Parathyroid adenoma (tissue), 2 donors: ENCODE results near the gene RND3.

Experiments
- H2AFZ ChIP-seq: fragments of 300-600 bp; sonication (generic); one replicate; pipeline ENCODE4 v1.7.0; 2017; ENCODE audit warnings: antibody characterized with exemption, mild to moderate bottlenecking
- H3K27ac ChIP-seq: fragments of 300-600 bp; sonication (generic); one replicate; pipeline ENCODE4 v1.7.0; 2017
- H3K27me3 ChIP-seq: fragments of 300-600 bp; sonication (generic); one replicate; pipeline ENCODE4 v1.7.0; 2017; ENCODE audit warnings: low read length; ENCODE audit not compliant: control insufficient read depth, insufficient read depth
- H3K36me3 ChIP-seq: fragments of 300-600 bp; sonication (generic); one replicate; pipeline ENCODE4 v1.7.0; 2017; ENCODE audit warnings: low read length; ENCODE audit not compliant: control insufficient read depth, insufficient read depth
- H3K4me1 ChIP-seq: fragments of 300-600 bp; sonication (generic); one replicate; pipeline ENCODE4 v1.7.0; 2017; ENCODE audit warnings: control low read depth
- H3K4me2 ChIP-seq: fragments of 300-600 bp; sonication (generic); one replicate; pipeline ENCODE4 v1.7.0; 2017; ENCODE audit warnings: low read length
- H3K4me3 ChIP-seq: fragments of 300-600 bp; sonication (generic); one replicate; pipeline ENCODE4 v1.7.0; 2017; ENCODE audit warnings: low read depth, low read length
- H3K79me2 ChIP-seq: fragments of 300-600 bp; sonication (generic); one replicate; pipeline ENCODE4 v1.7.0; 2017; ENCODE audit warnings: control low read depth
- H3K9ac ChIP-seq: fragments of 300-600 bp; sonication (generic); one replicate; pipeline ENCODE4 v1.7.0; 2017; ENCODE audit warnings: mild to moderate bottlenecking
- H3K9me3 ChIP-seq: fragments of 300-600 bp; sonication (generic); one replicate; pipeline ENCODE4 v1.7.0; 2017; ENCODE audit warnings: low read length; ENCODE audit not compliant: control insufficient read depth
- CTCF ChIP-seq: fragments of 300-600 bp; sonication (generic); IDR thresholded peaks from one replicate; pipeline ENCODE4 v1.7.0; 2017; ENCODE audit warnings: antibody characterized with exemption, mild to moderate bottlenecking
- donor health status: primary hyperparathyroidism.

The RND3 gene

GRCh38 chr2:150445398-150445797, 42.1 kb downstream of the RND3 start:
- Histone ChIP-seq H3K9ac (no peak overlapping the region), H3K27ac (no peak overlapping the region)
- no peak for TF ChIP-seq CTCF

DNA sequence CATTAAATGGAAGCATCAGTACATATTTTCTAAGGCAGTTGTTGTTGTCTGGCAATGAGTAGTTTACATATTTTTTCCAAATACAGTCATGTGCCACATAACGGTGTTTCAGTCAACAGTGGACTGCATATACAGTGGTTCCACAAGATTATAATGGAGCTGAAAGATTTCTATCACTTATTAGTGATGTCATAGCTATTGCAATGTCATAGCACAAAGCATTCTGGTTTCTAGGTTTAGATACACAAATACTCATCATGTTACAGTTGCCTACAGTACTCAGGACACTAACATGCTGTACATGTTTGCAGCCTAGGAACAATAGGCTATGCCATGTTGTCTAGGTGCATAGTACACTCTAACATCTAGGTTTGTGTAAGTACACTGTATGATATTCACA, 45.0 kb downstream of the RND3 start:
- Histone ChIP-seq H3K4me2 (no peak overlapping the region), H3K9ac (no peak overlapping the region), H3K79me2 (no peaks in the 10 kb centered on the region), H3K4me3 (no peak overlapping the region), H3K9me3 (no peaks in the 10 kb centered on the region), H3K27ac (no peak overlapping the region), H2AFZ (no peak overlapping the region), H3K4me1 (no peaks in the 10 kb centered on the region), H3K36me3 (no peaks in the 10 kb centered on the region), H3K27me3 (no peaks in the 10 kb centered on the region)
- TF ChIP-seq CTCF, result no peak

More at GRCh38 chr2:150445398-150445797, 42.1 kb downstream of the RND3 start:
- no peaks in the 10 kb centered on the region for H3K4me1 ChIP-seq
- H3K4me2 ChIP-seq, result no peak overlapping the region
- H2AFZ ChIP-seq, result no peak overlapping the region
- H3K79me2 ChIP-seq, result no peaks in the 10 kb centered on the region
- H3K36me3 ChIP-seq, result no peaks in the 10 kb centered on the region
- H3K4me3 ChIP-seq, result no peak overlapping the region
- H3K27me3 ChIP-seq, result no peaks in the 10 kb centered on the region
- no peaks in the 10 kb centered on the region for H3K9me3 ChIP-seq

DNA sequence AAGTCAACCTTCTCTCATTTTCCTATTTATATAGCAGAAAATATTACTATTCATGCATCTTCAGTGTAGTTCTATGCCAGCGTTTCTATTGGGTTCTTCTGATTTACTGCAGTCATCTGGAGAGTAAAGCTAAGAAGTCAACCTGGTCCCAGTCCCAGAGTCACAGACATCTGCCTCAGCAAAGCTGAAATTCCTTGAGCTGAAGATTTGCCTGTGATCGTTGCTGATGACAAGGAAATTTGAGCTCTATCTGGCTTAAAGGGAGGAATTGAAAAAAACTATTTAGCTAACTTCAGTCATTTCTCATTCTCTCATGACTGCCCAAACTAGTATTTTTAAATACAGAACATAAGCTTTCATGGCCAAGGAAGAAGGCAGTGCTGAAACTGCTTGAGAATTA, 45.7 kb downstream of the RND3 start:
- Histone ChIP-seq H2AFZ (no peak overlapping the region), H3K27me3 (no peaks in the 10 kb centered on the region), H3K4me3 (no peak overlapping the region), H3K4me1 (no peaks in the 10 kb centered on the region), H3K4me2 (no peak overlapping the region), H3K79me2 (no peaks in the 10 kb centered on the region), H3K9ac (no peak overlapping the region), H3K36me3 (no peaks in the 10 kb centered on the region), H3K9me3 (no peaks in the 10 kb centered on the region), H3K27ac (no peak overlapping the region)
- TF ChIP-seq CTCF, result no peak

DNA sequence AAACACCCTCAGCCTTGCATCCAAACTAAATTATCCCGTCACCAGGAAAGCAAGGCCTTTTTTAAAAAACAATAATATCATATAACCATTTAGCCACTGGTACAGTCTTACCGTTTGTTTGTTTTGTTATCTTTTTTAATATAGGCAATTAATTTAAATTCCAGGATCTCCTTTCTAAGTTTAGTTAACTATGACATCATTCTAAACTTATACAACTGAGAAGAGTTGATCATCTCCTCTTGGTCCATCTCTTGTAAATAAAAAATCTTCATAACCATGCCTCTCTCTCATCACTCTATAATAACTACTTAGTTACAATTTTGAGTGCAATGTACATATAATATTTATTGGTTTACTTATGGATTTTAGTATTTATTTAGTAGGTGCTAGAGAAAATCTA, 46.2 kb downstream of the RND3 start:
- Histone ChIP-seq H3K4me1 (no peaks in the 10 kb centered on the region), H3K27me3 (no peaks in the 10 kb centered on the region), H3K27ac (no peak overlapping the region), H3K9ac (no peak overlapping the region), H3K79me2 (no peaks in the 10 kb centered on the region), H2AFZ (no peak overlapping the region), H3K4me2 (no peak overlapping the region), H3K4me3 (no peak overlapping the region), H3K36me3 (no peaks in the 10 kb centered on the region), H3K9me3 (no peaks in the 10 kb centered on the region)
- no peak for TF ChIP-seq CTCF

DNA sequence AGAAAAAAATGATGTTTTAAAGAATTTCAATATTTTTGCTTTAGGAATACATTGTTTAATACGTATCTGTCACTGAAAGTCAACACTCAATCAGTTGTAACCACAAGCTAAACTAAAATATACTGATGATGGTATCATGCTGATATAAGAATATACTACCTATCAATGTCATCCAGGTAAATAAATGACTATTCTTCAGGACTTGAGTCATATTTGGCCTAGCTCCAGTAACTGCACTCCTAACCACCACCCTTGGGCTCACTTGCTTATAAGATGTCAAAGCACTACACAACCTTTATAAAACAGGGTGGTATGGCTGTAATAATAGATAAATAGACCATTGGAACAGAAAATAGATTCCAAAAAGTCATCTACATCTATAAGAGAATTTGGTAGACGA, 48.8 kb downstream of the RND3 start:
- no peaks in the 10 kb centered on the region for H3K9me3 ChIP-seq
- no peaks in the 10 kb centered on the region for H3K4me1 ChIP-seq
- H3K4me2 ChIP-seq, result no peak overlapping the region
- TF ChIP-seq CTCF, result no peak
- no peak overlapping the region for H3K9ac ChIP-seq
- no peak overlapping the region for H2AFZ ChIP-seq
- no peaks in the 10 kb centered on the region for H3K27me3 ChIP-seq
- H3K36me3 ChIP-seq, result no peaks in the 10 kb centered on the region
- H3K27ac ChIP-seq, result no peak overlapping the region
- no peaks in the 10 kb centered on the region for H3K79me2 ChIP-seq
- no peak overlapping the region for H3K4me3 ChIP-seq
